ENCODE measurements around the gene H1-8.

- TF ChIP-seq CTCF (IDR thresholded peaks at IDR 0.05 in 4 of 5, conservative IDR thresholded peaks at IDR 0.05 in 1 of 5) (no peak), POLR2A (IDR thresholded peaks at IDR 0.05) (no peak)
Observed at GRCh38 chr3:129519449-129519848, 23.5 kb upstream of the H1-8 start.

Data from gastrocnemius medialis (tissue), 4 donors.